ENCODE data around the gene KIDINS220. TPM values are rescaled to one million over a fixed set of nuclear protein-coding genes. Genes with fewer than 3 reads are reported as not detected.

The KIDINS220 gene
- total RNA-seq (10 to 100 TPM; 50.1 to 50.9 TPM), polyA plus RNA-seq (10 to 100 TPM in 1 of 2 donors, 1 to 10 TPM in 1; 8.1 to 11.6 TPM)

- WGBS = under 1% methylated on average over 67 of the region's 67 CpGs
- Histone ChIP-seq H3K4me3 (ENCODE audit: low read depth in 1 of 3, low read length in 3 of 3) (peak within 1 kb of the TSS; percentile 81 to 98 (median 96)), H3K9ac (ENCODE audit: low read depth in 1 of 2, low read length in 2 of 2) (peak within 1 kb of the TSS; percentile 62 to 77), H3K4me1 (ENCODE audit: control insufficient read depth in 4 of 4, insufficient read depth in 4 of 4, low read length in 3 of 4) (peaks cover 0 to 13% (median 8%) of the 10 kb centered on the region in 4 donors), H3K27ac (ENCODE audit: low read depth in 1 of 2, low read length in 2 of 2) (peak within 1 kb of the TSS; percentile 43 to 66), H3K36me3 (ENCODE audit: control insufficient read depth in 4 of 4, insufficient read depth in 3 of 4, low read depth in 1 of 4, low read length in 3 of 4) (no peaks in the 10 kb centered on the region), H3K9me3 (ENCODE audit: control insufficient read depth in 4 of 4, low read length in 3 of 4) (no peaks in the 10 kb centered on the region), H3K27me3 (ENCODE audit: control insufficient read depth in 4 of 4, insufficient read depth in 4 of 4, low read length in 3 of 4) (no peaks in the 10 kb centered on the region)
- DNase-seq (ENCODE audit: low spot score) = peak; percentile 96
- TF ChIP-seq FOXA1 (IDR thresholded peaks at IDR 0.05) (no peak), SP1 (IDR thresholded peaks at IDR 0.05) (peak; percentile 31), EGR1 (IDR thresholded peaks at IDR 0.05; ENCODE audit: low read depth in 2 of 2) (no peak), TAF1 (conservative IDR thresholded peaks at IDR 0.05) (peak; percentile 53), HNF4G (IDR thresholded peaks at IDR 0.05) (no peak), MAX (IDR thresholded peaks at IDR 0.05) (no peak), YY1 (IDR thresholded peaks at IDR 0.05) (peak; percentile 95), NR2F2 (IDR thresholded peaks at IDR 0.05) (no peak)
Observed at GRCh38 chr2:8836971-8837794, at the start of gene KIDINS220. KIDINS220 (minus strand) TSS chr2:8837613; CDS start chr2:8827093, 10,520 bp downstream.

GRCh38 chr2:8886876-8887275 lies 49.5 kb upstream of the KIDINS220 start:
- Histone ChIP-seq H3K9me3 (ENCODE audit: control insufficient read depth in 4 of 4, low read length in 3 of 4) (no peaks in the 10 kb centered on the region), H3K27me3 (ENCODE audit: control insufficient read depth in 4 of 4, insufficient read depth in 4 of 4, low read length in 3 of 4) (no peaks in the 10 kb centered on the region), H3K9ac (ENCODE audit: low read depth in 1 of 2, low read length in 2 of 2) (no peak overlapping the region), H3K4me1 (ENCODE audit: control insufficient read depth in 4 of 4, insufficient read depth in 4 of 4, low read length in 3 of 4) (no peaks in the 10 kb centered on the region), H3K36me3 (ENCODE audit: control insufficient read depth in 4 of 4, insufficient read depth in 3 of 4, low read depth in 1 of 4, low read length in 3 of 4) (no peaks in the 10 kb centered on the region), H3K27ac (ENCODE audit: low read depth in 1 of 2, low read length in 2 of 2) (no peak overlapping the region), H3K4me3 (ENCODE audit: low read depth in 1 of 3, low read length in 3 of 3) (no peak overlapping the region)
- no peak for DNase-seq (ENCODE audit: low spot score)
- 85% methylated on average over 2 of the region's 2 CpGs for WGBS
- TF ChIP-seq RXRA (IDR thresholded peaks at IDR 0.05) = no peak
- no peak for TF ChIP-seq HNF4A (conservative IDR thresholded peaks at IDR 0.05)
- TF ChIP-seq SP1 (IDR thresholded peaks at IDR 0.05) = no peak
- no peak for TF ChIP-seq REST (IDR thresholded peaks at IDR 0.05)

GRCh38 chr2:8886202-8886518 lies 48.7 kb upstream of the KIDINS220 start:
- Histone ChIP-seq H3K4me3 (ENCODE audit: low read depth in 1 of 3, low read length in 3 of 3) (no peak overlapping the region), H3K27ac (ENCODE audit: low read depth in 1 of 2, low read length in 2 of 2) (no peak overlapping the region), H3K36me3 (ENCODE audit: control insufficient read depth in 4 of 4, insufficient read depth in 3 of 4, low read depth in 1 of 4, low read length in 3 of 4) (no peaks in the 10 kb centered on the region), H3K9me3 (ENCODE audit: control insufficient read depth in 4 of 4, low read length in 3 of 4) (no peaks in the 10 kb centered on the region), H3K4me1 (ENCODE audit: control insufficient read depth in 4 of 4, insufficient read depth in 4 of 4, low read length in 3 of 4) (no peaks in the 10 kb centered on the region), H3K9ac (ENCODE audit: low read depth in 1 of 2, low read length in 2 of 2) (no peak overlapping the region), H3K27me3 (ENCODE audit: control insufficient read depth in 4 of 4, insufficient read depth in 4 of 4, low read length in 3 of 4) (peaks cover 0 to 3% (median 0%) of the 10 kb centered on the region in 4 donors)
- WGBS = 82% methylated on average over 1 of the region's 1 CpG
- DNase-seq (ENCODE audit: low spot score) = no peak
- TF ChIP-seq HNF4A (conservative IDR thresholded peaks at IDR 0.05) (no peak), YY1 (IDR thresholded peaks at IDR 0.05) (no peak), ZBTB33 (IDR thresholded peaks at IDR 0.05) (no peak), RAD21 (IDR thresholded peaks at IDR 0.05) (no peak), JUND (IDR thresholded peaks at IDR 0.05) (no peak), RXRA (IDR thresholded peaks at IDR 0.05) (no peak), MAX (IDR thresholded peaks at IDR 0.05) (no peak), TAF1 (conservative IDR thresholded peaks at IDR 0.05) (no peak), ATF3 (IDR thresholded peaks at IDR 0.05) (no peak), EGR1 (IDR thresholded peaks at IDR 0.05; ENCODE audit: low read depth in 2 of 2) (no peak), FOXA1 (IDR thresholded peaks at IDR 0.05) (no peak), REST (IDR thresholded peaks at IDR 0.05) (no peak), NR2F2 (IDR thresholded peaks at IDR 0.05) (no peak), HNF4G (IDR thresholded peaks at IDR 0.05) (no peak)
